ENCODE results near the gene RAB30. TPM values are rescaled to one million over a fixed set of nuclear protein-coding genes. Genes with fewer than 3 reads are reported as not detected.

The RAB30 gene
- total RNA-seq, 4 donors from 2014 or later = 18.7 to 36.6 (median 27.5) TPM

DNA sequence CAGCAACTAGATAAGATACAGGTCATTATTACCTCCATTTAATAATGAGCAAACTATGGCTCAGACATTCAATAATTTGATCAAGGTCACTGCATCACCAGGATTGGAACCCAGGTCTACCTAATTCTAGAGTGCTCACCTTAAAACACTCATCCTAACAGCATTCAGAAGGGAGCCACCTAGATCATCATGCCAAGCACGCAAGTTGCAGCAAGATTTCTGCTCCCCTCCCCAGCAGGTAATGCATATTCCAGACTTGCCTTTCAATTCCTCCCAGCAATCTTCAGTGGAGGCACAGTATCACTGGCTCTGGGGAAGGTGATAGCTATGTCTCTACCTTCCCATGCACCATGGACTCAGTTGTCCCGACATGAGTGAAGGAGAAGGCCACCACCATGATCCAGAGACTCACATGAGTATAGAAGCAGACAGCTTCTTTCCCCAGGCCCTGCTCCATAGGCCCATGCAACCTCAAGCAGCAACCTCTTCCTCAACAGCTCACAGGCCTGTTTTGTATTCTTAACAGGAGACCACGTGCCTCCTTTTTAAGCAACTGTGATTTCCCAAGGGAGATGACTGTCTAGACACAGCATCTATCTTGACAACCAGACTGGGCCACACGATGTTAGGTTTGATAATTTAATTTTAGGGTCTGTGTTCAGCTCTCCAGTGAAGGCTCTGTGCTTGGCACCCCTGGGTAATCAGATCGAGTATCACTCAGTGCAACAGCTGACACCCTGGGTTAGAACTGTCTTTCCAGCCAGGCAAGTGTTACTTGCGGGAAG lies 36.4 kb downstream of the RAB30 start:
- TF ChIP-seq POLR2A (IDR thresholded peaks at IDR 0.05) (no peak), POLR2AphosphoS5 (IDR thresholded peaks at IDR 0.05) (no peak), EP300 (IDR thresholded peaks at IDR 0.05) (no peak)
- TF ChIP-seq, protein P1, sequence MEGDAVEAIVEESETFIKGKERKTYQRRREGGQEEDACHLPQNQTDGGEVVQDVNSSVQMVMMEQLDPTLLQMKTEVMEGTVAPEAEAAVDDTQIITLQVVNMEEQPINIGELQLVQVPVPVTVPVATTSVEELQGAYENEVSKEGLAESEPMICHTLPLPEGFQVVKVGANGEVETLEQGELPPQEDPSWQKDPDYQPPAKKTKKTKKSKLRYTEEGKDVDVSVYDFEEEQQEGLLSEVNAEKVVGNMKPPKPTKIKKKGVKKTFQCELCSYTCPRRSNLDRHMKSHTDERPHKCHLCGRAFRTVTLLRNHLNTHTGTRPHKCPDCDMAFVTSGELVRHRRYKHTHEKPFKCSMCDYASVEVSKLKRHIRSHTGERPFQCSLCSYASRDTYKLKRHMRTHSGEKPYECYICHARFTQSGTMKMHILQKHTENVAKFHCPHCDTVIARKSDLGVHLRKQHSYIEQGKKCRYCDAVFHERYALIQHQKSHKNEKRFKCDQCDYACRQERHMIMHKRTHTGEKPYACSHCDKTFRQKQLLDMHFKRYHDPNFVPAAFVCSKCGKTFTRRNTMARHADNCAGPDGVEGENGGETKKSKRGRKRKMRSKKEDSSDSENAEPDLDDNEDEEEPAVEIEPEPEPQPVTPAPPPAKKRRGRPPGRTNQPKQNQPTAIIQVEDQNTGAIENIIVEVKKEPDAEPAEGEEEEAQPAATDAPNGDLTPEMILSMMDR (IDR thresholded peaks at IDR 0.05) = no peak
- H3K9me3 ChIP-seq = no peaks in the 10 kb centered on the region
- H3K4me3 ChIP-seq = no peak overlapping the region
- H3K27ac ChIP-seq = peak overlapping the region in 3 of 4 donors; percentile 76 to 83 (median 83)
- no peaks in the 10 kb centered on the region for H3K27me3 ChIP-seq
- ATAC-seq = peak; percentile 32
- WGBS, 2 donors (ENCODE audit: low coverage in 1 of 2) = 60 to 78% methylated on average over 4 to 5 of the region's 6 CpGs
- H3K36me3 ChIP-seq = no peaks in the 10 kb centered on the region
- peaks cover 0 to 67% (median 19%) of the 10 kb centered on the region in 3 donors for H3K4me1 ChIP-seq

- Histone ChIP-seq H3K4me1 (peaks cover 0 to 67% (median 19%) of the 10 kb centered on the region in 3 donors), H3K9me3 (no peaks in the 10 kb centered on the region), H3K4me3 (peak overlapping the region in 1 of 2 donors; percentile 45), H3K36me3 (no peaks in the 10 kb centered on the region), H3K27ac (peak overlapping the region; percentile 74 to 83 (median 80)), H3K27me3 (no peaks in the 10 kb centered on the region)
- ATAC-seq = peak; percentile 11
- TF ChIP-seq, protein P1 (IDR thresholded peaks at IDR 0.05) = no peak
- TF ChIP-seq POLR2AphosphoS5 (IDR thresholded peaks at IDR 0.05) (no peak), EP300 (IDR thresholded peaks at IDR 0.05) (no peak), POLR2A (IDR thresholded peaks at IDR 0.05) (no peak)
These were observed 37.1 kb downstream of the RAB30 start for GRCh38 chr11:83034673-83035014.

DNA sequence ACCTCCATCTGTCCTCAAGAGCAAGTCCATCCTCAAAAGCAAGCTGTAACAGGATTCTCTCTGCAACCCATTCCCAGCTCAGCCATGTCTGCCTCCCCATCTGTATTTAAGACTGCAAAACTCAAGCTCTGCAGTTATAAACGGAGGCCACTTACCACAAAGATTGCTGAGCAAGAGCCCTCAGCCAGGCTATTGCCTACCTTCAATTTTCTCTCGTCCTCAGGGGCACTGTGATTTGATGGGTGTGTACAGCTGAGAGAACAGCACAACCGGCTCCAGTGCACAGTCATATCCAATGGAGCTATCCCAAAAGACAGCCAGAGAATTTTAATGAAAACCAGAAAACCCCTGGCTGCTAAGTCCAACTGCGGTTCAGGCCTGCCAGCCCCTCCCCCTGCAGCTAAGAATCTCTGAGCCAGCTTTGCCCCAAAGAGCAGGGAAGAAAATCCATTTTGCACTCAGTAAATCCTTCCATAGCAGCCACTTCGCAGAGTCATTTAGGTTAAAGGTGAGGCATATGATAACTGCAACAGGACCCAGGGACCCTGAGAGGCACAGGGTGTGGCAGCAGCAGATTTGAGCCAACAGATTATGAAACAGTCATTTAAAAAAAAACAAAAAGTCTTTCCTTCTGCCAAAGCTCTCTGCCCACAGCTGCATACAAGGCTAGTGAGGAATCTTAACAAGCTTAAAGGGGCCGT lies 37.6 kb downstream of the RAB30 start:
- Histone ChIP-seq H3K4me3 (peak overlapping the region; percentile 24 to 45), H3K36me3 (no peaks in the 10 kb centered on the region), H3K27ac (peak overlapping the region; percentile 74 to 83 (median 80)), H3K27me3 (no peaks in the 10 kb centered on the region), H3K9me3 (no peaks in the 10 kb centered on the region), H3K4me1 (peaks cover 0 to 67% (median 19%) of the 10 kb centered on the region in 3 donors)
- TF ChIP-seq, protein P1 (IDR thresholded peaks at IDR 0.05) = no peak
- TF ChIP-seq POLR2AphosphoS5 (IDR thresholded peaks at IDR 0.05) = peak; percentile 39
- no peak for TF ChIP-seq EP300 (IDR thresholded peaks at IDR 0.05)
- TF ChIP-seq POLR2A (IDR thresholded peaks at IDR 0.05) = no peak
- 6 to 10% methylated on average over 2 to 6 of the region's 6 CpGs for WGBS, 2 donors (ENCODE audit: low coverage in 1 of 2)
- peak; percentile 80 for ATAC-seq

DNA sequence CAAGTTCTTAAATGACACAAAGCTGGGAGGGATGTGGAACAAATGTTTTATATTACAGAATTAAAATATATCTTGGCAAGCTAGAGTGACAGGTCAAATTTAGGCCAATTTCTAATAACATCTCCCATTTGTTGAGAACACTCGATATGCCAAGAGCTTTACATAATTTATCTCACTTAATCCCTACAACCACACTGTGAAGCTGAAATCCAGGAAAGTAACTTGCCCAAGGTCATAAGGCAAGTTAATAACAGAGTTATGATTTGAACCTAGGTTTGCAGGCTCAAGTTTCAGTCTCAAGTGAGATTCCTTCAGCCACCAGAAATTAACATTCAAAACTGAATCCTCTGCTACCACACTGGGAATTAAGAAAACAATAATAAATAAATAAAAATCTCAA lies 38.3 kb downstream of the RAB30 start:
- H3K4me3 ChIP-seq = peak overlapping the region; percentile 24 to 45
- 0% methylated on average over 1 of the region's 1 CpG for WGBS, 2 donors (ENCODE audit: low coverage in 1 of 2)
- no peaks in the 10 kb centered on the region for H3K27me3 ChIP-seq
- ATAC-seq = no peak
- no peaks in the 10 kb centered on the region for H3K36me3 ChIP-seq
- H3K9me3 ChIP-seq = no peaks in the 10 kb centered on the region
- H3K4me1 ChIP-seq = peaks cover 0 to 72% (median 19%) of the 10 kb centered on the region in 3 donors
- peak overlapping the region; percentile 74 to 83 (median 80) for H3K27ac ChIP-seq
- TF ChIP-seq POLR2A (IDR thresholded peaks at IDR 0.05) (no peak), POLR2AphosphoS5 (IDR thresholded peaks at IDR 0.05) (peak; percentile 22)

- peak; percentile 44 for ATAC-seq
- H3K27me3 ChIP-seq = no peaks in the 10 kb centered on the region
- no peaks in the 10 kb centered on the region for H3K36me3 ChIP-seq
- peaks cover 0 to 64% (median 19%) of the 10 kb centered on the region in 3 donors for H3K4me1 ChIP-seq
- WGBS, 2 donors (ENCODE audit: low coverage in 1 of 2) = 65 to 78% methylated on average over 3 to 4 of the region's 4 CpGs
- no peak overlapping the region for H3K4me3 ChIP-seq
- peak overlapping the region in 3 of 4 donors; percentile 3 to 83 (median 76) for H3K27ac ChIP-seq
- TF ChIP-seq, protein P1 (IDR thresholded peaks at IDR 0.05) = no peak
- no peak for TF ChIP-seq EP300 (IDR thresholded peaks at IDR 0.05)
- TF ChIP-seq POLR2A (IDR thresholded peaks at IDR 0.05) = no peak
- no peak for TF ChIP-seq POLR2AphosphoS5 (IDR thresholded peaks at IDR 0.05)
- no peaks in the 10 kb centered on the region for H3K9me3 ChIP-seq
These were observed 40.6 kb downstream of the RAB30 start for GRCh38 chr11:83031127-83031526.

Measured in gastroesophageal sphincter (tissue), 4 donors.